Germinal center (tissue), 1 donor: Measurements from ENCODE around the gene USP17L28.
"Not testable (repeated sequence)": the region's sequence is repeated elsewhere in the genome, so short reads cannot be mapped to it uniquely, and the experiment has no call there.

Source experiments
- DNase-seq: peaks from one replicate; pipeline ENCODE4 v3.0.0; 2012; ENCODE audit warnings: mixed read lengths, low spot score

The USP17L28 gene, protein sequence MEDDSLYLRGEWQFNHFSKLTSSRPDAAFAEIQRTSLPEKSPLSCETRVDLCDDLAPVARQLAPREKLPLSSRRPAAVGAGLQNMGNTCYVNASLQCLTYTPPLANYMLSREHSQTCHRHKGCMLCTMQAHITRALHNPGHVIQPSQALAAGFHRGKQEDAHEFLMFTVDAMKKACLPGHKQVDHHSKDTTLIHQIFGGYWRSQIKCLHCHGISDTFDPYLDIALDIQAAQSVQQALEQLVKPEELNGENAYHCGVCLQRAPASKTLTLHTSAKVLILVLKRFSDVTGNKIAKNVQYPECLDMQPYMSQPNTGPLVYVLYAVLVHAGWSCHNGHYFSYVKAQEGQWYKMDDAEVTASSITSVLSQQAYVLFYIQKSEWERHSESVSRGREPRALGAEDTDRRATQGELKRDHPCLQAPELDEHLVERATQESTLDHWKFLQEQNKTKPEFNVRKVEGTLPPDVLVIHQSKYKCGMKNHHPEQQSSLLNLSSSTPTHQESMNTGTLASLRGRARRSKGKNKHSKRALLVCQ

DNA sequence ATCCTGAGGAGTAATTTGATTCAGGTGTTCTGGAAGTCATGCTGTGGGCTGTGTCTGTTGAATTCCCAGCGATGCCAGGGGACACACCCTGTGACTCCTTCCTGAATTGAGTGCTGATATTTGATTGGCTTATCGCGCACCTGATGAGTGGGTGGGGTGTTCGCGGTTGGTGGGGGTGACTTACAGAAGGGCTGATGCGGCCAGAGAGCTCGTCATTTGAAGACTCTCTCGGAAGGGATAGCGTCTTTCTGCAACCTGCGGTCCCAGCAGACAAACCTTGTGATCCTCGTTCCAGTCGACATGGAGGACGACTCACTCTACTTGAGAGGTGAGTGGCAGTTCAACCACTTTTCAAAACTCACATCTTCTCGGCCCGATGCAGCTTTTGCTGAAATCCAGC is at the start of gene USP17L28:
Gene USP17L28 (plus strand): TSS at position 301 of the 400 bp plus-strand sequence. CDS start 0 bp downstream, at position 301.
- DNase-seq = not testable (repeated sequence)

DNA sequence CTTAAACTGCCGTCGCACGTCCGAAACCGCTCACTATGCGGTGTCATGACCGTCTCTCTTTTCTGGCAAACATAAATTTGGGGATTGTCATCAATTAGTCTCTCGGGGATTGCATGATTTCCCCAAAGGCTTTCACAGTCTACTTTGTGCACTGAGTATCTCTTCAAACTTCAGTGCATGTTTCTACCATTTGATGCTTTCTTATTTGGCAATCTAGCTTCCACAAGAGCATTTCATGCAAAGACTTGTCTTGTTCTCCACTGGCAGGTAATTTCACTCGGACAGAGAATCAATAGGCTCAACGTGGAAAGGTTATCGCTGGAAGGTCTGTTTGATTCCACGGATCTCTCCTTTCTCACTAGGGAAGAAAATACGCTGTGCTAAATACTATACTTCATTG is 24.5 kb upstream of the USP17L28 start:
- not testable (repeated sequence) for DNase-seq

DNA sequence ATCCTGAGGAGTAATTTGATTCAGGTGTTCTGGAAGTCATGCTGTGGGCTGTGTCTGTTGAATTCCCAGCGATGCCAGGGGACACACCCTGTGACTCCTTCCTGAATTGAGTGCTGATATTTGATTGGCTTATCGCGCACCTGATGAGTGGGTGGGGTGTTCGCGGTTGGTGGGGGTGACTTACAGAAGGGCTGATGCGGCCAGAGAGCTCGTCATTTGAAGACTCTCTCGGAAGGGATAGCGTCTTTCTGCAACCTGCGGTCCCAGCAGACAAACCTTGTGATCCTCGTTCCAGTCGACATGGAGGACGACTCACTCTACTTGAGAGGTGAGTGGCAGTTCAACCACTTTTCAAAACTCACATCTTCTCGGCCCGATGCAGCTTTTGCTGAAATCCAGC is 23.8 kb upstream of the USP17L28 start, which contains the start of gene USP17L24:
Gene USP17L24 (plus strand): TSS at position 301 of the 400 bp plus-strand sequence. CDS start 0 bp downstream, at position 301.
- DNase-seq = not testable (repeated sequence)

DNA sequence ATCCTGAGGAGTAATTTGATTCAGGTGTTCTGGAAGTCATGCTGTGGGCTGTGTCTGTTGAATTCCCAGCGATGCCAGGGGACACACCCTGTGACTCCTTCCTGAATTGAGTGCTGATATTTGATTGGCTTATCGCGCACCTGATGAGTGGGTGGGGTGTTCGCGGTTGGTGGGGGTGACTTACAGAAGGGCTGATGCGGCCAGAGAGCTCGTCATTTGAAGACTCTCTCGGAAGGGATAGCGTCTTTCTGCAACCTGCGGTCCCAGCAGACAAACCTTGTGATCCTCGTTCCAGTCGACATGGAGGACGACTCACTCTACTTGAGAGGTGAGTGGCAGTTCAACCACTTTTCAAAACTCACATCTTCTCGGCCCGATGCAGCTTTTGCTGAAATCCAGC is 19.1 kb upstream of the USP17L28 start, which contains the start of gene USP17L25:
Gene USP17L25 (plus strand): TSS at position 301 of the 400 bp plus-strand sequence. CDS start 0 bp downstream, at position 301.
- not testable (repeated sequence) for DNase-seq

DNA sequence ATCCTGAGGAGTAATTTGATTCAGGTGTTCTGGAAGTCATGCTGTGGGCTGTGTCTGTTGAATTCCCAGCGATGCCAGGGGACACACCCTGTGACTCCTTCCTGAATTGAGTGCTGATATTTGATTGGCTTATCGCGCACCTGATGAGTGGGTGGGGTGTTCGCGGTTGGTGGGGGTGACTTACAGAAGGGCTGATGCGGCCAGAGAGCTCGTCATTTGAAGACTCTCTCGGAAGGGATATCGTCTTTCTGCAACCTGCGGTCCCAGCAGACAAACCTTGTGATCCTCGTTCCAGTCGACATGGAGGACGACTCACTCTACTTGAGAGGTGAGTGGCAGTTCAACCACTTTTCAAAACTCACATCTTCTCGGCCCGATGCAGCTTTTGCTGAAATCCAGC is 14.3 kb upstream of the USP17L28 start, which contains the start of gene USP17L26:
Gene USP17L26 (plus strand): TSS at position 301 of the 400 bp plus-strand sequence. CDS start 0 bp downstream, at position 301.
- DNase-seq = not testable (repeated sequence)

DNA sequence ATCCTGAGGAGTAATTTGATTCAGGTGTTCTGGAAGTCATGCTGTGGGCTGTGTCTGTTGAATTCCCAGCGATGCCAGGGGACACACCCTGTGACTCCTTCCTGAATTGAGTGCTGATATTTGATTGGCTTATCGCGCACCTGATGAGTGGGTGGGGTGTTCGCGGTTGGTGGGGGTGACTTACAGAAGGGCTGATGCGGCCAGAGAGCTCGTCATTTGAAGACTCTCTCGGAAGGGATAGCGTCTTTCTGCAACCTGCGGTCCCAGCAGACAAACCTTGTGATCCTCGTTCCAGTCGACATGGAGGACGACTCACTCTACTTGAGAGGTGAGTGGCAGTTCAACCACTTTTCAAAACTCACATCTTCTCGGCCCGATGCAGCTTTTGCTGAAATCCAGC is 9.6 kb upstream of the USP17L28 start, which contains the start of gene USP17L5:
Gene USP17L5 (plus strand): TSS at position 301 of the 400 bp plus-strand sequence. CDS start 0 bp downstream, at position 301.
- not testable (repeated sequence) for DNase-seq

DNA sequence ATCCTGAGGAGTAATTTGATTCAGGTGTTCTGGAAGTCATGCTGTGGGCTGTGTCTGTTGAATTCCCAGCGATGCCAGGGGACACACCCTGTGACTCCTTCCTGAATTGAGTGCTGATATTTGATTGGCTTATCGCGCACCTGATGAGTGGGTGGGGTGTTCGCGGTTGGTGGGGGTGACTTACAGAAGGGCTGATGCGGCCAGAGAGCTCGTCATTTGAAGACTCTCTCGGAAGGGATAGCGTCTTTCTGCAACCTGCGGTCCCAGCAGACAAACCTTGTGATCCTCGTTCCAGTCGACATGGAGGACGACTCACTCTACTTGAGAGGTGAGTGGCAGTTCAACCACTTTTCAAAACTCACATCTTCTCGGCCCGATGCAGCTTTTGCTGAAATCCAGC is 4.8 kb upstream of the USP17L28 start, which contains the start of gene USP17L27:
Gene USP17L27 (plus strand): TSS at position 301 of the 400 bp plus-strand sequence. CDS start 0 bp downstream, at position 301.
- DNase-seq = not testable (repeated sequence)

DNA sequence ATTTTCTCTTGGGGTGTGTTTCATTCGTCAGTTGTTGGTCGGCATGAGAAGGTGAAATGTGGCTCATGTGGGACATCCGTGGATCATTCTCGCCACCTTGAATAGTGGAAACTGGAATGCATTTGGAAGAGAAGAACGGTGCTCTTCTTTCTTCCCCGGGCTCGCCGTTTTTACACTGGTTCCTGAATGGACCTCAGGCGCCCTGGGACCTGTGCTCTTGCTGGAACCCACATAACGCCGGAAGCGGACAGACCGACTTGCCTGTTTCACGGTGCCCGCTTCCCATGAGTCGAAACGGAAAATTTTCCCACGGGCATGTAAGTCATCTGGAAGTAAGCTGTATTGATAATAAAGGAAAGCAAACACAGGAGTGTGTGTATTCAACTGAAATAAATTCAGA is 2.2 kb downstream of the USP17L28 start:
- not testable (repeated sequence) for DNase-seq

DNA sequence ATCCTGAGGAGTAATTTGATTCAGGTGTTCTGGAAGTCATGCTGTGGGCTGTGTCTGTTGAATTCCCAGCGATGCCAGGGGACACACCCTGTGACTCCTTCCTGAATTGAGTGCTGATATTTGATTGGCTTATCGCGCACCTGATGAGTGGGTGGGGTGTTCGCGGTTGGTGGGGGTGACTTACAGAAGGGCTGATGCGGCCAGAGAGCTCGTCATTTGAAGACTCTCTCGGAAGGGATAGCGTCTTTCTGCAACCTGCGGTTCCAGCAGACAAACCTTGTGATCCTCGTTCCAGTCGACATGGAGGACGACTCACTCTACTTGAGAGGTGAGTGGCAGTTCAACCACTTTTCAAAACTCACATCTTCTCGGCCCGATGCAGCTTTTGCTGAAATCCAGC is 4.6 kb downstream of the USP17L28 start, which contains the start of gene USP17L29:
Gene USP17L29 (plus strand): TSS at position 301 of the 400 bp plus-strand sequence. CDS start 0 bp downstream, at position 301.
- DNase-seq = not testable (repeated sequence)

DNA sequence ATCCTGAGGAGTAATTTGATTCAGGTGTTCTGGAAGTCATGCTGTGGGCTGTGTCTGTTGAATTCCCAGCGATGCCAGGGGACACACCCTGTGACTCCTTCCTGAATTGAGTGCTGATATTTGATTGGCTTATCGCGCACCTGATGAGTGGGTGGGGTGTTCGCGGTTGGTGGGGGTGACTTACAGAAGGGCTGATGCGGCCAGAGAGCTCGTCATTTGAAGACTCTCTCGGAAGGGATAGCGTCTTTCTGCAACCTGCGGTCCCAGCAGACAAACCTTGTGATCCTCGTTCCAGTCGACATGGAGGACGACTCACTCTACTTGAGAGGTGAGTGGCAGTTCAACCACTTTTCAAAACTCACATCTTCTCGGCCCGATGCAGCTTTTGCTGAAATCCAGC is 14.1 kb downstream of the USP17L28 start, which contains the start of gene USP17L30:
Gene USP17L30 (plus strand): TSS at position 301 of the 400 bp plus-strand sequence. CDS start 0 bp downstream, at position 301.
- not testable (repeated sequence) for DNase-seq

DNA sequence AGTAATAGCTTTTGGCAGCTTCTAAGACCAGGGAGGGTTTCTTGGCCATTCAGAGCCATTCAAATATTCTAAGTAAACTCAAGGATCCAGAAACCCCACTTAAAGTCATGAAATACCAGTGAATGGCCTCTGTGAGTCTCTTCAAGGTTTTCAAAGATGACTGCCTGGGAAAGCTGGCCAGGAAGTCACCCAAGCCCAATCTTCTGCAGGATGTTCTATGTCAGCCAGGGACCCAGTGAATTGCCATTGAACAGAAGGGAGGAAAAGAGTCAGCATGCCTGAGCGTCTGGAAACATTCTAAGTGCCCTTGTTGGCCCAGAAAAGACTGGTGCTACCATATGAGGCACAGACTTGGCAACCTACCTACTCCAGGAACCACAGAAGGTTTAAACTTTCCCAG is 31.2 kb downstream of the USP17L28 start:
- DNase-seq = not testable (repeated sequence)

DNA sequence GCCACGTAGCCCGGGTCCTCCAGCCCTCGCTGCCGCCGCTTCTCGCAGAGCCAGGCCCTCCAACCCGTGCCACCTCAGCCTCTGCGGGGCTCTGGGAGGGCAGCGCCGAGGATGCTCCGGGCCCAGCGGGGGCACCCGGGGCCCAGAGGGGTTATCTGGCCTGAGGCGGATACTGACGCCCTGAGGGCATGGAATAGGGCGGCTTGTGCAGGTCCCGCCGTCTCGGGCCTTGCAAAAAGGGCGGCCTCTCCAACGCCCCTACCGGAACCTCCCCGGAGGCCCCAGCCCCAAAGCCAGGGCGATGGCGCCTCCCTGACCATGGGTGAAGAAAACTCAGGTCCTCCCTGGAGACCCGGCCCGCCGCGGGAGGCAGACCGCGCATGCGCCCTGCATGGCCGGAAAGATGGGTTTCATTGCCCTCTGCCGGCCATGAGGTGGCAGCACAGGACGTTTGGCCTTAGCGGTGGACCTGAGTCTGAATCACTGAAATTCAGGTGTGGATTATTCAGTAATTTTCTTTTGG is 32.4 kb downstream of the USP17L28 start:
- peak; percentile 2 for DNase-seq

DNA sequence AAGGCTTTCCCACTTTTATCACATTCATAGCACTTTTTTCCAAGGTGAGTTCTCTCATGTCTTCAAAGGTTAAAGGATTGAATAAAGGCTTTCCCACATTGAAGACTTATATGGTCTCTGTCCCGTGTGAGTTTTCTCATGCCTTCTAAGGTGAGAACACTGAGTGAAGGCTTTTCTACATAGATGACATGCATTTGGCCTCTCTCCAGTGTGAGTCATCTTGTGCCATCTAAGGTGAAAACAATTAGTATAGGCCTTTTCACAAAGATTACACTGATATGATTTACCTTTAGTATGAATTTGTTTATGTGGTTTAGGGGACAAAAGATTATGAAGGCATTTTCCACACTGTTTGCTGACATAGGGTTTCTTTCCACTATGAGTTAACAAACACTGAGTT is 35.4 kb downstream of the USP17L28 start:
- DNase-seq = no peak

DNA sequence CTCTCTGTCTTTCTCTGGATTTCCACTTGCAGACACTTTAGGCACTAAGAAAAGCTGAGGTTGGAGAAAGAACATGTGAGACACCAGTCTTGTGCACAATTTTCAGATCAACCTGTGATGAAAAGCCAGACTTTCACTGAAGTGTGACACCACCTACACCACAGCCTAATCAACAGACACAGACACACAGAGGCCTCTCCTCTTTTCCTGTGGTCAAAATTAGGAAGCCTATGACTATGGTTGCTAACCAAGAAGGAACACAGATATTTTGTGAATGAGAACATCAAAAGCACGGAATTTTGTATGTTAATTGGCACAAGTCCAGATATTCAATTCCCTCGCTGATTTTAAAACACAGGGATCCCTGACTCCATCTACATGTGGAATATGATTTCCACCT is 40.3 kb downstream of the USP17L28 start:
- not testable (repeated sequence) for DNase-seq
